Measurements from ENCODE around the gene MMP25. TPM values are rescaled to one million over a fixed set of nuclear protein-coding genes. Genes with fewer than 3 reads are reported as not detected.
"Not testable (repeated sequence)": the region's sequence is repeated elsewhere in the genome, so short reads cannot be mapped to it uniquely, and the experiment has no call there.

The MMP25 gene
- total RNA-seq, 1 experiment from 2014 or later: 0.67 TPM

DNA sequence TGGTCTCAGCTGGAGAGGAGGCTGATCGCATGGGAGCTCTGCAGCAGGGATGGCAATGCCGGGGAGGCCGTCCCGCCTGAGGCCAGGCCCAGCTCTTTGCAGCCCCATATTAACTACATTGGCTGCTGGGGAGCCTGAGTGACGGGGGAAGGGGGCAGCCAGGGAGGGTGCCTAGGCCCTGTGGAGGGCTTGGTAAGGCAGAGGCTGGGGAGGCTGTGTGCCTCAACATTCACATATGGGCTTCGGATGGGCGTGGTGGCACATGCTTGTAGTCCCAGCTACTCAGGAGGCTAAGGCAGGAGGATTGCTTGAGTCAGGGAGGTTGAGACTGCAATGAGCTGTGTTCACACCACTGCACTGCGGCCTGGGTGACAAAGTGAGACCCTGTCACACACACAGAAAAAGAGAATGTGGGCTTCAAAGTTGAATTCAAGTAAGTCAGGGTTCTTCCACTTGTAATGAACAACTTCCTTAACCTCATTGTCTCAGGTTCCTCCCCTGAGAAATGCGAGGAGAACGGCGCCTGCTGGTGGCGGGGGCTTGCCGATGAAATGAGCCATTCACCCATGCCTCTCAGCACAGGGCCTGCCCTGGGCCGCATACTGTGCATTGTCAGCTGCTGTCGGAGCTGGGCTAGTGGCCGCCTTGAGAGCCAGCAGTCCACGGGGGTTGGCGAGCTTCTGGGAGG is 26.4 kb downstream of the MMP25 start:
- H3K9me3 ChIP-seq (ENCODE audit: control insufficient read depth, insufficient read depth, low read depth, low read length); BruUV-seq (replicated peaks); intact Hi-C loops (cut with micrococcal nuclease; ENCODE audit: unreplicated experiment): not testable (repeated sequence)

DNA sequence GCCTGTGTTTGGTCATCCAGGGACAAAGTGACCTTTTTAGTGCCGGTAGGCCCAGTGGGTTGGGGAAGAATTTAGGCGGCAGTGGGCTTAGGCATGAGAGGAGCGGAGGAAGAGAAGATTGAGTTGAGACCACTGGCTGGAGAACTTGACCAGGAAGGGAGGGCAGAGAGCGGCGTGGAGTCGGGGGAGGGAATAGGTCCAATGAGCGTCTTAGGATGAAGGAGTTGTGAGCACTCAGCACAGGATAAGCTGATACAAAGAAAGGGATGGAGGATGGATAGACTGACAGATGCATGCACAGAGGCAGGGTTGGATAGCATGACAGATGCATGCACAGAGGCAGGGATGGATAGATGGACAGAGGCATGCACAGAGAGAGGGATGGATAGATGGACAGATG is 27.1 kb downstream of the MMP25 start:
- ChIA-PET POLR2A (no interaction called here), CTCF (no interaction called here)
- Histone ChIP-seq H3K27me3 (ENCODE audit: control insufficient read depth, insufficient read depth, low read length) (no peaks in the 10 kb centered on the region), H3K9me3 (ENCODE audit: control insufficient read depth, insufficient read depth, low read depth, low read length) (no peaks in the 10 kb centered on the region), H3K4me3 (ENCODE audit: low read depth in 2 of 2, low read length in 2 of 2) (no peak overlapping the region), H3K27ac (ENCODE audit: low read length) (no peak overlapping the region), H3K4me1 (ENCODE audit: control insufficient read depth, insufficient read depth, low read length) (no peaks in the 10 kb centered on the region), H3K36me3 (ENCODE audit: control insufficient read depth, insufficient read depth, low read length) (no peaks in the 10 kb centered on the region)
- ATAC-seq: no peak
- no peak for TF ChIP-seq SIN3A (IDR thresholded peaks at IDR 0.05; ENCODE audit: borderline replicate concordance, insufficient read depth, low read depth, low read length)
- no peak for TF ChIP-seq TCF7L2 (IDR thresholded peaks at IDR 0.05; ENCODE audit: low read depth, low read length)
- TF ChIP-seq, protein P1, sequence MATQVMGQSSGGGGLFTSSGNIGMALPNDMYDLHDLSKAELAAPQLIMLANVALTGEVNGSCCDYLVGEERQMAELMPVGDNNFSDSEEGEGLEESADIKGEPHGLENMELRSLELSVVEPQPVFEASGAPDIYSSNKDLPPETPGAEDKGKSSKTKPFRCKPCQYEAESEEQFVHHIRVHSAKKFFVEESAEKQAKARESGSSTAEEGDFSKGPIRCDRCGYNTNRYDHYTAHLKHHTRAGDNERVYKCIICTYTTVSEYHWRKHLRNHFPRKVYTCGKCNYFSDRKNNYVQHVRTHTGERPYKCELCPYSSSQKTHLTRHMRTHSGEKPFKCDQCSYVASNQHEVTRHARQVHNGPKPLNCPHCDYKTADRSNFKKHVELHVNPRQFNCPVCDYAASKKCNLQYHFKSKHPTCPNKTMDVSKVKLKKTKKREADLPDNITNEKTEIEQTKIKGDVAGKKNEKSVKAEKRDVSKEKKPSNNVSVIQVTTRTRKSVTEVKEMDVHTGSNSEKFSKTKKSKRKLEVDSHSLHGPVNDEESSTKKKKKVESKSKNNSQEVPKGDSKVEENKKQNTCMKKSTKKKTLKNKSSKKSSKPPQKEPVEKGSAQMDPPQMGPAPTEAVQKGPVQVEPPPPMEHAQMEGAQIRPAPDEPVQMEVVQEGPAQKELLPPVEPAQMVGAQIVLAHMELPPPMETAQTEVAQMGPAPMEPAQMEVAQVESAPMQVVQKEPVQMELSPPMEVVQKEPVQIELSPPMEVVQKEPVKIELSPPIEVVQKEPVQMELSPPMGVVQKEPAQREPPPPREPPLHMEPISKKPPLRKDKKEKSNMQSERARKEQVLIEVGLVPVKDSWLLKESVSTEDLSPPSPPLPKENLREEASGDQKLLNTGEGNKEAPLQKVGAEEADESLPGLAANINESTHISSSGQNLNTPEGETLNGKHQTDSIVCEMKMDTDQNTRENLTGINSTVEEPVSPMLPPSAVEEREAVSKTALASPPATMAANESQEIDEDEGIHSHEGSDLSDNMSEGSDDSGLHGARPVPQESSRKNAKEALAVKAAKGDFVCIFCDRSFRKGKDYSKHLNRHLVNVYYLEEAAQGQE (IDR thresholded peaks at IDR 0.05; ENCODE audit: insufficient read depth in 1 of 2, low read depth in 2 of 2, low read length in 1 of 2): no peak
- no peak for TF ChIP-seq POLR2AphosphoS5 (IDR thresholded peaks at IDR 0.05; ENCODE audit: low read depth, low read length)
- TF ChIP-seq, protein P2, sequence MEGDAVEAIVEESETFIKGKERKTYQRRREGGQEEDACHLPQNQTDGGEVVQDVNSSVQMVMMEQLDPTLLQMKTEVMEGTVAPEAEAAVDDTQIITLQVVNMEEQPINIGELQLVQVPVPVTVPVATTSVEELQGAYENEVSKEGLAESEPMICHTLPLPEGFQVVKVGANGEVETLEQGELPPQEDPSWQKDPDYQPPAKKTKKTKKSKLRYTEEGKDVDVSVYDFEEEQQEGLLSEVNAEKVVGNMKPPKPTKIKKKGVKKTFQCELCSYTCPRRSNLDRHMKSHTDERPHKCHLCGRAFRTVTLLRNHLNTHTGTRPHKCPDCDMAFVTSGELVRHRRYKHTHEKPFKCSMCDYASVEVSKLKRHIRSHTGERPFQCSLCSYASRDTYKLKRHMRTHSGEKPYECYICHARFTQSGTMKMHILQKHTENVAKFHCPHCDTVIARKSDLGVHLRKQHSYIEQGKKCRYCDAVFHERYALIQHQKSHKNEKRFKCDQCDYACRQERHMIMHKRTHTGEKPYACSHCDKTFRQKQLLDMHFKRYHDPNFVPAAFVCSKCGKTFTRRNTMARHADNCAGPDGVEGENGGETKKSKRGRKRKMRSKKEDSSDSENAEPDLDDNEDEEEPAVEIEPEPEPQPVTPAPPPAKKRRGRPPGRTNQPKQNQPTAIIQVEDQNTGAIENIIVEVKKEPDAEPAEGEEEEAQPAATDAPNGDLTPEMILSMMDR (IDR thresholded peaks at IDR 0.05): no peak
- no peak for DNase-seq (ENCODE audit: low read depth, low spot score)
- BruUV-seq (replicated peaks): no TSS peak
- intact Hi-C loops (cut with micrococcal nuclease; ENCODE audit: unreplicated experiment) (no loop called here), in situ Hi-C loops (cut with HindIII; ENCODE audit: low pct_unique_long_range_greater_than_20kb, low sequenced_read_pairs) (no loop called here)

More for the DNA sequence above, 26.4 kb downstream of the MMP25 start:
- H3K4me1 ChIP-seq (ENCODE audit: control insufficient read depth, insufficient read depth, low read length); H3K27me3 ChIP-seq (ENCODE audit: control insufficient read depth, insufficient read depth, low read length); CTCF ChIA-PET; H3K4me3 ChIP-seq (ENCODE audit: low read depth in 2 of 2, low read length in 2 of 2); POLR2A ChIA-PET; H3K27ac ChIP-seq (ENCODE audit: low read length); ATAC-seq; in situ Hi-C loops (cut with HindIII; ENCODE audit: low pct_unique_long_range_greater_than_20kb, low sequenced_read_pairs); H3K36me3 ChIP-seq (ENCODE audit: control insufficient read depth, insufficient read depth, low read length); DNase-seq (ENCODE audit: low read depth, low spot score): not testable (repeated sequence)

DNA sequence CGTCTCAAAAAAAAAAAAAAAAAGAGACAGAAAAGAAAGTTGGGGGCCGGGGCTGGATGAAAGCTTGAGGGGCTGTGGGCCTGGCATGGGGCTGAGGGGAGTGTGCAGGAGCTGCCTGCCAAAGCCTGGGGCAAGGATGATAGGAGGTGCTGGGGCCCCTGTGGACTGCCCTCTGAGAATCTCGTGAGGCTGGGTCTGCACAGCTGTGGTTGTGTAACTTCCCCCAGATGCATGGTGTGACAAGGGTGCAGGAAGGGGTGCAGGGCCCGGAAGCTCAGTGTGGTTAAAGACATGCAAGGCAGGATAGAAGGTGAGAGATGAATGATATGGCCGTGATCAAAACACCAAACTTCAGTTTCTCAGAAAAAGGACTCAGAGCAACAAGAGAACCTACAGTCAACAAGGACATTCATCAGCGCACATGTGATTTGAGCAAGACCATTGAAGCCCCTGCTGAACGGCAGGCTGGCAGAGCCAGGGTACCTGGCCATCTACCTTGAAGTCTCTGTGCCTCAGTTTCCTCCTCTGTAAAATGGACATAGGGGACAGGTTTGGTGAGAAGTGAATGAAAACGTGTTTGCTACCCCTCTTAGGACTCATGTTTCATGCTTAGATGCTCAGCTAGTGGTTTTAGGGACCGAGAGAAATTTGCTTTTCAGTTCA is 28.6 kb downstream of the MMP25 start:
- POLR2A ChIA-PET: interaction anchor here (0.6 kb wide), 1 partner anchor 70 kb away, joined by 3 read pairs; no protein-coding TSS in a partner anchor
- in situ Hi-C loops (cut with HindIII; ENCODE audit: low pct_unique_long_range_greater_than_20kb, low sequenced_read_pairs): no loop called here

More for the DNA sequence above, 28.6 kb downstream of the MMP25 start:
- no peak overlapping the region for H3K4me3 ChIP-seq (ENCODE audit: low read depth in 2 of 2, low read length in 2 of 2)
- H3K36me3 ChIP-seq (ENCODE audit: control insufficient read depth, insufficient read depth, low read length): no peaks in the 10 kb centered on the region
- intact Hi-C loops (cut with micrococcal nuclease; ENCODE audit: unreplicated experiment): no loop called here
- TF ChIP-seq TCF7L2 (IDR thresholded peaks at IDR 0.05; ENCODE audit: low read depth, low read length) (no peak), POLR2AphosphoS5 (IDR thresholded peaks at IDR 0.05; ENCODE audit: low read depth, low read length) (no peak), SIN3A (IDR thresholded peaks at IDR 0.05; ENCODE audit: borderline replicate concordance, insufficient read depth, low read depth, low read length) (no peak)
- TF ChIP-seq, protein P1 (IDR thresholded peaks at IDR 0.05; ENCODE audit: insufficient read depth in 1 of 2, low read depth in 2 of 2, low read length in 1 of 2): no peak
- TF ChIP-seq, protein P2 (IDR thresholded peaks at IDR 0.05): no peak
- H3K9me3 ChIP-seq (ENCODE audit: control insufficient read depth, insufficient read depth, low read depth, low read length): no peaks in the 10 kb centered on the region
- H3K27me3 ChIP-seq (ENCODE audit: control insufficient read depth, insufficient read depth, low read length): no peaks in the 10 kb centered on the region
- DNase-seq (ENCODE audit: low read depth, low spot score): no peak
- CTCF ChIA-PET: no interaction called here
- no peak for ATAC-seq
- H3K27ac ChIP-seq (ENCODE audit: low read length): no peak overlapping the region
- no peaks in the 10 kb centered on the region for H3K4me1 ChIP-seq (ENCODE audit: control insufficient read depth, insufficient read depth, low read length)
- BruUV-seq (replicated peaks): no TSS peak

Data from Panc1 (cell line).